Measurements from ENCODE around the gene ROR1. TPM values are rescaled to one million over a fixed set of nuclear protein-coding genes. Genes with fewer than 3 reads are reported as not detected.
A peak's percentile ranks its signal among the peaks of the same experiment; 100 is the strongest.

ROR1 gene
- total and polyA plus RNA-seq, 9 donors = 3.0 to 26.1 (median 15.0) TPM

GRCh38 chr1:63991685-63992084 is 217.9 kb downstream of the ROR1 start:
- H3K27me3 ChIP-seq = no peaks in the 10 kb centered on the region
- TF ChIP-seq EP300 (IDR thresholded peaks at IDR 0.05) = no peak
- no peak for TF ChIP-seq POLR2A (IDR thresholded peaks at IDR 0.05)
- TF ChIP-seq, protein P1, sequence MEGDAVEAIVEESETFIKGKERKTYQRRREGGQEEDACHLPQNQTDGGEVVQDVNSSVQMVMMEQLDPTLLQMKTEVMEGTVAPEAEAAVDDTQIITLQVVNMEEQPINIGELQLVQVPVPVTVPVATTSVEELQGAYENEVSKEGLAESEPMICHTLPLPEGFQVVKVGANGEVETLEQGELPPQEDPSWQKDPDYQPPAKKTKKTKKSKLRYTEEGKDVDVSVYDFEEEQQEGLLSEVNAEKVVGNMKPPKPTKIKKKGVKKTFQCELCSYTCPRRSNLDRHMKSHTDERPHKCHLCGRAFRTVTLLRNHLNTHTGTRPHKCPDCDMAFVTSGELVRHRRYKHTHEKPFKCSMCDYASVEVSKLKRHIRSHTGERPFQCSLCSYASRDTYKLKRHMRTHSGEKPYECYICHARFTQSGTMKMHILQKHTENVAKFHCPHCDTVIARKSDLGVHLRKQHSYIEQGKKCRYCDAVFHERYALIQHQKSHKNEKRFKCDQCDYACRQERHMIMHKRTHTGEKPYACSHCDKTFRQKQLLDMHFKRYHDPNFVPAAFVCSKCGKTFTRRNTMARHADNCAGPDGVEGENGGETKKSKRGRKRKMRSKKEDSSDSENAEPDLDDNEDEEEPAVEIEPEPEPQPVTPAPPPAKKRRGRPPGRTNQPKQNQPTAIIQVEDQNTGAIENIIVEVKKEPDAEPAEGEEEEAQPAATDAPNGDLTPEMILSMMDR (IDR thresholded peaks at IDR 0.05) = no peak
- intact Hi-C loops (cut with DNase I) = loop anchor here in 1 of 4 donors (5.0 kb wide), 1 partner anchor 734 kb away; no protein-coding TSS in a partner anchor
- no peak overlapping the region for H3K27ac ChIP-seq
- no peak for DNase-seq
- H3K4me1 ChIP-seq (ENCODE audit: insufficient read depth) = no peaks in the 10 kb centered on the region
- no peaks in the 10 kb centered on the region for H3K9me3 ChIP-seq
- H3K36me3 ChIP-seq = no peaks in the 10 kb centered on the region
- 49 to 100% (median 49%) methylated on average over 2 of the region's 2 CpGs for WGBS, 3 donors
- no peak overlapping the region for H3K4me3 ChIP-seq

GRCh38 chr1:64000021-64000420 is 226.2 kb downstream of the ROR1 start:
- Histone ChIP-seq H3K9me3 (no peaks in the 10 kb centered on the region), H3K36me3 (no peaks in the 10 kb centered on the region), H3K4me3 (no peak overlapping the region), H3K27me3 (no peaks in the 10 kb centered on the region), H3K4me1 (ENCODE audit: insufficient read depth) (no peaks in the 10 kb centered on the region), H3K27ac (no peak overlapping the region)
- intact Hi-C loops (cut with DNase I) = no loop called here
- TF ChIP-seq POLR2A (IDR thresholded peaks at IDR 0.05) = no peak
- TF ChIP-seq, protein P1 (IDR thresholded peaks at IDR 0.05) = no peak
- no peak for TF ChIP-seq EP300 (IDR thresholded peaks at IDR 0.05)
- DNase-seq = no peak
- 93 to 96% (median 96%) methylated on average over 3 of the region's 3 CpGs for WGBS, 3 donors

- Histone ChIP-seq H3K27ac (no peak overlapping the region), H3K4me1 (ENCODE audit: insufficient read depth) (no peaks in the 10 kb centered on the region), H3K4me3 (no peak overlapping the region), H3K9me3 (no peaks in the 10 kb centered on the region), H3K36me3 (no peaks in the 10 kb centered on the region), H3K27me3 (no peaks in the 10 kb centered on the region)
- intact Hi-C loops (cut with DNase I) = no loop called here
- no peak for TF ChIP-seq POLR2A (IDR thresholded peaks at IDR 0.05)
- TF ChIP-seq, protein P1 (IDR thresholded peaks at IDR 0.05) = no peak
- no peak for TF ChIP-seq EP300 (IDR thresholded peaks at IDR 0.05)
- 46 to 61% (median 52%) methylated on average over 2 of the region's 2 CpGs for WGBS, 3 donors
- no peak for DNase-seq
These were observed 227.2 kb downstream of the ROR1 start for GRCh38 chr1:64001038-64001437.

DNA sequence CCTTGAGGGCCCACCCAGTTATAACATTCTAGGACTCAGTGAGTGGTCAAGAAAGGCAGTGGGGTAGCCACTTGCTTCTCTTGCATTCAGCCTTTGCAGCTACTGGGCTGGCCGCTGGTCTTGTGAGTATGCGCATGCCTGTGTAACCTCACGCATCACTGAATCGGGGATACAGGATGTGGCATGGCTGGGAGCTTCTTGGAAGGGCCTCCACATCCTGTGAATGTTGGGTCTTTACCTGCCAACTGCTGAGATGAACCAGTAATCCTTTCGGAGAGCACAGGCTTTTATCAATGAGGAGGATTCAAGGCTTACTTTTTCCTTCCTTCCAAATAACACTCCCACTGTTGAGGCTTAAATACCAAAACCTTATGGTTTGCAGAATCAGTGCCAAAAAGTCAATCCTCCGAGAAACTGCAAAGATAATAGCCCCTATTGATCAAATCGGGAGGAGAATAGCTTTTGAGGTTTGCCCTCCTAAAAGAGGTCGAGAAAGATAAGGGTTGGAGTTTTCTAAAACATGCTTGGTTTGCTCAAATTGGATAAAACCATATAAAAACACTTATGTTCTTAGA is 230.7 kb downstream of the ROR1 start:
- intact Hi-C loops (cut with DNase I) = no loop called here
- Histone ChIP-seq H3K27me3 (no peaks in the 10 kb centered on the region), H3K4me1 (ENCODE audit: insufficient read depth) (no peaks in the 10 kb centered on the region), H3K27ac (no peak overlapping the region), H3K36me3 (no peaks in the 10 kb centered on the region), H3K9me3 (no peaks in the 10 kb centered on the region), H3K4me3 (no peak overlapping the region)
- 20 to 37% (median 20%) methylated on average over 8 of the region's 8 CpGs for WGBS, 3 donors
- DNase-seq = peak in 2 of 5 donors; percentile 16 to 21
- no peak for TF ChIP-seq EP300 (IDR thresholded peaks at IDR 0.05)
- no peak for TF ChIP-seq POLR2A (IDR thresholded peaks at IDR 0.05)
- TF ChIP-seq, protein P1 (IDR thresholded peaks at IDR 0.05) = no peak
